CD4-positive, alpha-beta memory T cell (primary cell): ENCODE results near the gene TM4SF5. TPM values are rescaled to one million over a fixed set of nuclear protein-coding genes. Genes with fewer than 3 reads are reported as not detected.

Experiments used
- CTCF ChIA-PET: fragments of 350-600 bp; sonication (Branson Sonifier 250); formaldehyde crosslinking; loops from one replicate; lab custom pipeline; 2021; ENCODE audit warnings: inconsistent platforms; ENCODE audit not compliant: partially characterized antibody; lab: Charles Lee
- POLR2A ChIA-PET: fragments of 350-600 bp; sonication (Branson Sonifier 250); formaldehyde crosslinking; loops from one replicate; lab custom pipeline; 2021; ENCODE audit not compliant: partially characterized antibody; lab: Charles Lee
- DNase-seq, 5 donors: peaks; one replicate each; pipeline versions ENCODE4 v3.0.0 to v3.0.0-alpha.2; 2020 to 2022; ENCODE audit warnings: mixed read lengths in 1 of 5
- H3K27ac ChIP-seq: one replicate; pipeline ENCODE4 v1.7.0; 2013; ENCODE audit warnings: low read depth, low read length
- H3K27me3 ChIP-seq: 2 replicates; pipeline ENCODE4 v1.7.0; 2013; ENCODE audit warnings: mild to moderate bottlenecking, low read length, moderate library complexity; ENCODE audit not compliant: insufficient read depth
- H3K36me3 ChIP-seq: 2 replicates; pipeline ENCODE4 v1.7.0; 2013; ENCODE audit warnings: mild to moderate bottlenecking, low read length, moderate library complexity; ENCODE audit not compliant: insufficient read depth
- H3K4me1 ChIP-seq: 2 replicates; pipeline ENCODE4 v1.7.0; 2013; ENCODE audit warnings: mild to moderate bottlenecking, low read length, moderate library complexity; ENCODE audit not compliant: insufficient read depth
- H3K4me3 ChIP-seq, 2 donors: one replicate each; pipeline ENCODE4 v1.7.0; 2013; ENCODE audit warnings: low read length in 2 of 2, mild to moderate bottlenecking in 1 of 2
- H3K9me3 ChIP-seq, 2 donors: one replicate each; pipeline ENCODE4 v1.7.0; 2013; ENCODE audit warnings: low read length in 2 of 2, control low read depth in 1 of 2; ENCODE audit not compliant: control insufficient read depth in 1 of 2
- H3K27ac Mint-ChIP-seq, 7 donors: one replicate each; pipeline ENCODE4 v1.8.0; 2020 to 2021; ENCODE audit warnings: mixed read lengths in 7 of 7, mild to moderate bottlenecking in 6 of 7, inconsistent platforms in 3 of 7, moderate library complexity in 3 of 7
- H3K27me3 Mint-ChIP-seq, 2 donors: one replicate each; pipeline ENCODE4 v1.8.0; 2020 to 2021; ENCODE audit warnings: mixed read lengths in 2 of 2
- H3K36me3 Mint-ChIP-seq, 2 donors: one replicate each; pipeline ENCODE4 v1.8.0; 2020 to 2021; ENCODE audit warnings: mixed read lengths in 2 of 2, inconsistent platforms in 1 of 2, mild to moderate bottlenecking in 1 of 2
- H3K4me1 Mint-ChIP-seq, 4 donors: one replicate each; pipeline ENCODE4 v1.8.0; 2020 to 2021; ENCODE audit warnings: mixed read lengths in 4 of 4, mild to moderate bottlenecking in 1 of 4
- H3K4me3 Mint-ChIP-seq, 8 donors: one replicate each; pipeline ENCODE4 v1.8.0; 2020 to 2021; ENCODE audit warnings: mixed read lengths in 8 of 8, mild to moderate bottlenecking in 7 of 8, moderate library complexity in 6 of 8, inconsistent platforms in 3 of 8
- H3K9me3 Mint-ChIP-seq, 8 donors: one replicate each; pipeline ENCODE4 v1.8.0; 2020 to 2021; ENCODE audit warnings: mixed read lengths in 8 of 8, mild to moderate bottlenecking in 5 of 8, inconsistent platforms in 3 of 8, moderate library complexity in 1 of 8
- intact Hi-C: fragments of 100-400 bp; cut with micrococcal nuclease; formaldehyde crosslinking; loops from one replicate; pipeline ENCODE4 v1.15.1; 2023
- polyA plus RNA-seq, 2 donors: library from polyadenylated mRNA; unstranded; fragments of 300-500 nt; fragmentation: Illumina TruSeq; gene quantifications; one replicate each; pipeline ENCODE4 v1.2.3, GENCODE V29; 2021
- total RNA-seq, 2 experiments: library from RNA; stranded (reverse); gene quantifications; one replicate each; pipeline ENCODE4 v1.2.3, GENCODE V29; 2021

The TM4SF5 gene
- total and polyA plus RNA-seq, 4 experiments from 2014 or later: not detected

DNA sequence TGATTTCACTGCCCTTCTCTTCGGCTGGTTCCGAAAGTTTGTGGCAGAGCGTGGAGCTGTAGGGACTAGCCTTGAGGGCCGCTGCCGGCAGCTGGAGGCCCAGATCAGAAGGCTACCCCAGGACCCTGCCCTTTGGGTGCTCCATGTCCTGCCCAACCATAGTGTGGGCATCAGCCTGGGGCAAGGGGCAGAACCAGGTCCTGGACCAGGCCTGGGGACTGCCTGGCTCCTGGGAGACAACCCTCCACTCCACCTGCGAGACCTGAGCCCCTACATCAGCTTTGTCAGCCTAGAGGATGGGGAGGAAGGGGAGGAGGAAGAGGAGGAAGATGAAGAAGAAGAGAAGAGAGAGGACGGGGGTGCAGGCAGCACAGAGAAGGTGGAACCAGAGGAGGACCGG is 31.1 kb upstream of the TM4SF5 start:
- Mint-ChIP-seq H3K27ac (peak overlapping the region in 5 of 7 donors; percentile 74 to 90 (median 87)), H3K27me3 (peaks cover 1 to 6% of the 10 kb centered on the region in 2 donors), H3K4me3 (peak overlapping the region in 7 of 8 donors; percentile 83 to 90 (median 87)), H3K9me3 (no peaks in the 10 kb centered on the region), H3K36me3 (no peaks in the 10 kb centered on the region), H3K4me1 (peaks cover 10 to 22% (median 13%) of the 10 kb centered on the region in 4 donors)
- no peak for DNase-seq
- H3K27ac ChIP-seq: no peak overlapping the region
- intact Hi-C loops: no loop called here
- ChIA-PET CTCF (no interaction called here), POLR2A (interaction anchor here (1.5 kb wide), 1 partner anchor 49 kb away, joined by 4 read pairs; no protein-coding TSS in a partner anchor)
- H3K4me3 ChIP-seq: no peak overlapping the region
- H3K9me3 ChIP-seq: no peaks in the 10 kb centered on the region
- H3K36me3 ChIP-seq: no peaks in the 10 kb centered on the region
- H3K4me1 ChIP-seq: peaks cover 19% of the 10 kb centered on the region
- H3K27me3 ChIP-seq: no peaks in the 10 kb centered on the region

DNA sequence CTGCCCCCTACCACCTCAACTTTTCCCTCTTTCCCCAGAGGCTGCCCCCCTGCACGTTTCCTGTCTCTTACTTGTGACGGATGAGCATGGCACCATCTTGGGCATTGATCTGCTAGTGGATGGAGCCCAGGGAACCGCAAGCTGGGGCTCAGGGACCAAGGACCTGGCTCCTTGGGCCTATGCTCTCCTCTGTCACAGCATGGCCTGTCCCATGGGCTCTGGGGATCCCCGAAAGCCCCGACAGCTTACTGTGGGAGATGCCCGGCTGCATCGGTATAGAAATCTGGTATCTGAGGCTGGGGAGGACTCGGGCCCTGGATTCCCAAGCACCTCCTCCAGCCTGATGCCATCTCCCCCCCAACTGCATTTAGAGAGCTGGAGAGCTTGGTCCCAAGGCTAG is 30.1 kb upstream of the TM4SF5 start:
- Mint-ChIP-seq H3K4me1 (peaks cover 10 to 22% (median 13%) of the 10 kb centered on the region in 4 donors), H3K36me3 (no peaks in the 10 kb centered on the region), H3K9me3 (no peaks in the 10 kb centered on the region), H3K4me3 (peak overlapping the region in 6 of 8 donors; percentile 13 to 59 (median 47)), H3K27ac (peak overlapping the region in 3 of 7 donors; percentile 29 to 69 (median 52)), H3K27me3 (peaks cover 1 to 6% of the 10 kb centered on the region in 2 donors)
- H3K27ac ChIP-seq: no peak overlapping the region
- H3K4me1 ChIP-seq: peaks cover 19% of the 10 kb centered on the region
- no peaks in the 10 kb centered on the region for H3K36me3 ChIP-seq
- H3K4me3 ChIP-seq: no peak overlapping the region
- H3K27me3 ChIP-seq: no peaks in the 10 kb centered on the region
- H3K9me3 ChIP-seq: no peaks in the 10 kb centered on the region
- ChIA-PET POLR2A (interaction anchor here (0.9 to 1.5 kb wide), 2 partner anchors 47 to 48 kb away, joined by 3 to 4 read pairs; partner anchors contain the start of gene GLTPD2), CTCF (no interaction called here)
- DNase-seq: no peak
- intact Hi-C loops: no loop called here

DNA sequence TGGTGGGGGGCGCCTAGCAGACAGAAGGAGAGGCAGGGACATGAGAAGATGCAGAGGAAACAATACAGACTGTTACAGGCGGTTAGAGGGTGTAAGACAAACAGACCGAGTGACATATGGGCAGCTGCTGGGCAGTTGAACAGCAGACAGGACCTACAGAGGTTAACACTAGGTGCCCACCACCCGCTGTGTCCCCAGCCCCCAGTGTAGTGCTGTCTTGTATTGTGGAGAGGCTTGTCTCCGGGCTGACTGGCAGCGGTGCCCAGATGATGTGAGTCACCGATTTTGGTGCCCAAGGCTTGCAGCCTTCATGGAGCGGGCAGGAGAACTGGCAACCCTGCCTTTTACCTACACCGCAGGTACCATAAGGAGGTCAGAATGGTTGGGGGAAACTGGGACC is 29.6 kb upstream of the TM4SF5 start:
- intact Hi-C loops: no loop called here
- Mint-ChIP-seq H3K4me3 (no peak overlapping the region), H3K27me3 (peaks cover 1 to 6% of the 10 kb centered on the region in 2 donors), H3K4me1 (peaks cover 10 to 22% (median 14%) of the 10 kb centered on the region in 4 donors), H3K36me3 (no peaks in the 10 kb centered on the region), H3K9me3 (no peaks in the 10 kb centered on the region), H3K27ac (peak overlapping the region in 1 of 7 donors; percentile 73)
- ChIA-PET CTCF (no interaction called here), POLR2A (interaction anchor here (0.9 kb wide), 1 partner anchor 46 kb away, joined by 3 read pairs; the partner anchor contains the start of gene GLTPD2)
- H3K9me3 ChIP-seq: no peaks in the 10 kb centered on the region
- no peaks in the 10 kb centered on the region for H3K36me3 ChIP-seq
- H3K4me3 ChIP-seq: no peak overlapping the region
- H3K27me3 ChIP-seq: no peaks in the 10 kb centered on the region
- H3K4me1 ChIP-seq: peaks cover 20% of the 10 kb centered on the region
- no peak for DNase-seq
- H3K27ac ChIP-seq: no peak overlapping the region

DNA sequence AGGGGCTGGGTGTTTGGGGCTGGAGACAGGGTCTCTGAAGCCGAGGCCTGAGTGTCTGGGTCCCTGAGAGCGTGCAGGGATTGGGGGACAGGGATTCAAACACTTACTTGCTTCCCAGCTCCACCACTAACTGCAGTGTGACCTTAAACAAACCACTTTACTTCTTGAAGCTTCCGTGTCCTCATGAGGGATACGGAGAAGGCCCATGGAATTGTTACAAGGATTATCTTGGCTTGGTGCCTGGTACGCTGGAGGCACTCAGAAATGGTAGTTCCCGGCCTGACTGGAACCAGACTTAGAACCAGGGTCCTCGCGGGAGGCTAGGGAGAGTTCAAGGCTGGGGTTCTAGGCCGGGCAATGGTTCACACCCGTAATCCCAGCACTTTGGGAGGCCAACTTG is 29.1 kb upstream of the TM4SF5 start:
- intact Hi-C loops: no loop called here
- Mint-ChIP-seq H3K9me3 (no peaks in the 10 kb centered on the region), H3K4me1 (peaks cover 11 to 24% (median 16%) of the 10 kb centered on the region in 4 donors), H3K36me3 (no peaks in the 10 kb centered on the region), H3K27ac (no peak overlapping the region), H3K4me3 (no peak overlapping the region), H3K27me3 (peaks cover 1 to 6% of the 10 kb centered on the region in 2 donors)
- ChIA-PET POLR2A (interaction anchor here (0.9 to 1.2 kb wide), 2 partner anchors 12 to 46 kb away, joined by 3 read pairs; partner anchors contain the start of gene GLTPD2), CTCF (no interaction called here)
- Histone ChIP-seq H3K9me3 (no peaks in the 10 kb centered on the region), H3K4me3 (no peak overlapping the region), H3K27me3 (no peaks in the 10 kb centered on the region), H3K27ac (no peak overlapping the region), H3K36me3 (no peaks in the 10 kb centered on the region), H3K4me1 (peaks cover 25% of the 10 kb centered on the region)
- no peak for DNase-seq

DNA sequence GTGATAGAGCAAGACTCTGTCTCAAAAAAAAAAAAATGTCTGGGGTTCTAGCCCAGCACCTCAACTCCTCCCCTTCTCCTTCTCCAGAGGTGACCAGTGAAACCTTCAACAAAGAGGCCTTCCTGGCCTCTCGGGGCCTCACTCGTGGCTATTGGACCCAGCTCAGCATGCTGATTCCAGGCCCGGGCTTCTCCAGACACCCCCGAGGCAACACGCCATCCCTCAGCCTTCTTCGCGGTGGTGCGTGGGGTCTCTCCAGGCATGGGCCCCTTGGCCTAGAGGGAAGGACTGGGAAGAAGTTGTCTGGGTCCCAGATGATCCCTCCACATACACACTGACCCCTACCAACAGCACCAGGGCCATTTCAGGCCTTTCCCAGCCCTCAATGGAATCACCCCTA is 28.5 kb upstream of the TM4SF5 start:
- H3K4me1 ChIP-seq: peaks cover 29% of the 10 kb centered on the region
- peaks cover 1 to 9% of the 10 kb centered on the region in 2 donors for H3K27me3 Mint-ChIP-seq
- no peak overlapping the region for H3K4me3 Mint-ChIP-seq
- H3K4me3 ChIP-seq: no peak overlapping the region
- no peak overlapping the region for H3K27ac ChIP-seq
- H3K4me1 Mint-ChIP-seq: peaks cover 15 to 28% (median 21%) of the 10 kb centered on the region in 4 donors
- no peaks in the 10 kb centered on the region for H3K27me3 ChIP-seq
- no peaks in the 10 kb centered on the region for H3K36me3 ChIP-seq
- no peak for DNase-seq
- CTCF ChIA-PET: no interaction called here
- intact Hi-C loops: no loop called here
- H3K9me3 Mint-ChIP-seq: no peaks in the 10 kb centered on the region
- POLR2A ChIA-PET: interaction anchor here (1.2 kb wide), 1 partner anchor 13 kb away, joined by 3 read pairs; no protein-coding TSS in a partner anchor
- no peaks in the 10 kb centered on the region for H3K36me3 Mint-ChIP-seq
- H3K27ac Mint-ChIP-seq: peak overlapping the region in 1 of 7 donors; percentile 17
- H3K9me3 ChIP-seq: no peaks in the 10 kb centered on the region

DNA sequence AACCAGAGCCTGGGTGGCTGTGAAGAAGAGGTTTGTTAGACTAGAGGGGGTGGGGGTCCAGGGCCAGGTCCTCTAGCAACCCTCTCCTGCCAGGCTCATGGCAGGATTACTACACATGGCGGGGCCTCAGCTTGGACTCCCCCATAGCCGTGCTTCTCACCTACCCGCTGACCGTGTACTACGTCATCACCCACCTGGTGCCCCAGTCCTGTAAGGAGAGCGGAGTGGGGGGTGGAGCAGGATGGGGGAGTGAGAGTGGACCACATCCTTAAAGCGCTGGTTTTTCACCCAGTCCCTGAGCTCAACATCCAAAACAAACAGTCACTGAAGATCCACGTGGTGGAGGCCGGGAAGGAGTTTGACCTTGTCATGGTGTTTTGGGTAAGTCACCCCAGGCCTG is 27.8 kb upstream of the TM4SF5 start:
- Histone ChIP-seq H3K4me1 (peaks cover 26% of the 10 kb centered on the region), H3K27ac (no peak overlapping the region), H3K36me3 (no peaks in the 10 kb centered on the region), H3K4me3 (no peak overlapping the region), H3K27me3 (no peaks in the 10 kb centered on the region), H3K9me3 (no peaks in the 10 kb centered on the region)
- H3K4me1 Mint-ChIP-seq: peaks cover 12 to 26% (median 19%) of the 10 kb centered on the region in 4 donors
- no peak overlapping the region for H3K27ac Mint-ChIP-seq
- H3K9me3 Mint-ChIP-seq: no peaks in the 10 kb centered on the region
- ChIA-PET CTCF (no interaction called here), POLR2A (no interaction called here)
- peaks cover 1 to 7% of the 10 kb centered on the region in 2 donors for H3K27me3 Mint-ChIP-seq
- no peaks in the 10 kb centered on the region for H3K36me3 Mint-ChIP-seq
- no peak overlapping the region for H3K4me3 Mint-ChIP-seq
- DNase-seq: no peak
- intact Hi-C loops: no loop called here

DNA sequence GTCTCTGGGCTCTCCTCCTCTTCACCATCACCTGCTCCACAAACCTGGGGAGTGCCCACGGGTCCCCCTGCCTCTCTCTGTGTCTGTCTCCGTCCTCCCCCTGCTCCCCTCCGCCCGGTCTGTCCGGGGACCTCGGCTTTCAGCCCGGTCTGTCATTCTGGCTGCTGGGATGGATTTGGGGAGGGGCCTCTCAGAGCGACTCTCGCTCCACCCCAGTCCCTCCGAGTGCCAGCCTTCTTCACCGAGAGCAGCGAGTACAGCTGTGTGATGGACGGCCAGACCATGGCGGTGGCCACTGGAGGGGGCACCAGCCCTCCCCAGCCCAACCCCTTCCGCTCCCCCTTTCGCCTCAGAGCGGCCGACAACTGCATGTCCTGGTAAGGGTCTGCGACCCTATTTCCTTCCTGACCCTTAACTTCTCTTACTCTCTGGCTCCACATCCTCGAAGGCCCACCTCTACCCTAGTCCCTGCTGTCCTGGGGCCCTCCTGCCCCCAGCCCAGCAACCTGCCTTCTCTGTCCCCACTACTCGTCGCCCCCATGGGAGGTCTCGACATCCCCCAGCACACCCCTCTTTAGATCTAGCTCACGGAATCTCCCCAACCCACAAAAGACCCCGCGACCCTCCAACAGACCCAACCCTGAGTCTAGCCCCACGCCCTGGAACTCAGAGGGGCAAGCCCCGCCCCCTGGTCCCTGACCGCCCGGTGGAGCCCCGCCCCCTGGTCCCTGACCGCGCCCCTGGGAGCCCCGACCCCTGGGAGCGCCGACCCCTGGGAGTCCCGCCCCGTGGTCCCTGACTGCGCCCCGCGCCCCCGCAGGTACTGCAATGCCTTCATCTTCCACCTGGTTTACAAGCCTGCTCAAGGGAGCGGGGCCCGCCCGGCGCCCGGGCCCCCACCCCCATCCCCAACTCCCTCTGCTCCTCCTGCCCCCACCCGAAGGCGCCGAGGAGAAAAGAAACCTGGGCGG is 26.4 kb upstream of the TM4SF5 start:
- Mint-ChIP-seq H3K4me3 (peak overlapping the region in 1 of 8 donors; percentile 25), H3K36me3 (no peaks in the 10 kb centered on the region), H3K4me1 (peaks cover 10 to 20% (median 13%) of the 10 kb centered on the region in 4 donors), H3K27ac (peak overlapping the region in 1 of 7 donors; percentile 24), H3K27me3 (peaks cover 1 to 7% of the 10 kb centered on the region in 2 donors), H3K9me3 (no peaks in the 10 kb centered on the region)
- DNase-seq: no peak
- peaks cover 20% of the 10 kb centered on the region for H3K4me1 ChIP-seq
- no peaks in the 10 kb centered on the region for H3K27me3 ChIP-seq
- H3K4me3 ChIP-seq: no peak overlapping the region
- ChIA-PET POLR2A (no interaction called here), CTCF (no interaction called here)
- no peaks in the 10 kb centered on the region for H3K9me3 ChIP-seq
- intact Hi-C loops: no loop called here
- no peaks in the 10 kb centered on the region for H3K36me3 ChIP-seq
- H3K27ac ChIP-seq: no peak overlapping the region
